GM12878 (cell line): Measurements from ENCODE around the gene PRKN. TPM values are rescaled to one million over a fixed set of nuclear protein-coding genes. Genes with fewer than 3 reads are reported as not detected.

Source experiments
- ATAC-seq: fragments of 200-7000 bp; cut with Tn5 transposase; 3 replicates; pipeline ENCODE4 v1.9.1; 2020; ENCODE audit warnings: mild to moderate bottlenecking, moderate library complexity
- BruUV-seq: library from RNA; stranded (reverse); fragments of 400-500 nt; replicated peaks from 2 replicates; lab custom pipeline; 2021; lab: Mats Ljungman, UMichigan
- CTCF ChIA-PET: fragments of 300-600 bp; sonication (Branson Sonifier 250); formaldehyde crosslinking; extraction: SDS; loops from one replicate; lab custom pipeline; 2021; ENCODE audit warnings: inconsistent platforms; lab: Yijun Ruan, JAX
- POLR2A ChIA-PET: fragments of 350-600 bp; formaldehyde crosslinking; extraction: SDS; loops from one replicate; lab custom pipeline; 2021; ENCODE audit warnings: inconsistent platforms; lab: Charles Lee
- RAD21 ChIA-PET: fragments of 300-600 bp; sonication (Branson Sonifier 250); formaldehyde crosslinking; loops from one replicate; lab custom pipeline; 2023; ENCODE audit warnings: antibody characterized with exemption; ENCODE audit not compliant: unreplicated experiment; lab: Charles Lee
- SMC1A ChIA-PET: fragments of 300-600 bp; sonication (Branson Sonifier 250); formaldehyde crosslinking; loops from one replicate; lab custom pipeline; 2023; ENCODE audit not compliant: unreplicated experiment, uncharacterized antibody; lab: Charles Lee
- DNase-seq: peaks from one replicate; pipeline ENCODE4 v3.0.0-alpha.2; 2011; ENCODE audit warnings: low read depth, low spot score
- FAIRE-seq: peaks from 3 replicates; lab custom pipeline; 2011; peaks lifted over from hg19 to GRCh38; lab: Jason Lieb, UNC
- H2AFZ ChIP-seq: 2 replicates; pipeline ENCODE4 v1.6.0; 2011; ENCODE audit warnings: low read depth, low read length, control low read depth; ENCODE audit not compliant: control insufficient read depth
- H3K27ac ChIP-seq: 2 replicates; pipeline ENCODE4 v1.5.1; 2011; ENCODE audit warnings: control low read depth; ENCODE audit not compliant: control insufficient read depth, insufficient read depth
- H3K27me3 ChIP-seq, 2 experiments: replicated peaks in 1 of 2; 2 replicates each; pipeline versions ENCODE4 v1.6.0 to v1.6.1; 2011; ENCODE audit warnings: low read length in 1 of 2; ENCODE audit not compliant: control insufficient read depth in 2 of 2, insufficient read depth in 2 of 2
- H3K36me3 ChIP-seq, 2 experiments: 2 replicates each; pipeline ENCODE4 v1.5.1; 2011; ENCODE audit warnings: low read length in 1 of 2; ENCODE audit not compliant: control insufficient read depth in 2 of 2, insufficient read depth in 2 of 2
- H3K4me1 ChIP-seq: 2 replicates; pipeline ENCODE4 v1.6.1; 2011; ENCODE audit warnings: mild to moderate bottlenecking, low read length, moderate library complexity, mixed read lengths; ENCODE audit not compliant: control insufficient read depth, insufficient read depth
- H3K4me2 ChIP-seq: 2 replicates; pipeline ENCODE4 v1.6.0; 2011; ENCODE audit warnings: control low read depth; ENCODE audit not compliant: control insufficient read depth, insufficient read depth
- H3K4me3 ChIP-seq: fragments of 200-600 bp; sonication (generic); 2 replicates; pipeline ENCODE4 v1.5.1; 2016
- H3K79me2 ChIP-seq: 2 replicates; pipeline ENCODE4 v1.6.0; 2011; ENCODE audit warnings: low read length; ENCODE audit not compliant: control insufficient read depth, insufficient read depth
- H3K9ac ChIP-seq: 2 replicates; pipeline ENCODE4 v1.8.0; 2011; ENCODE audit warnings: low read length, control low read depth, mixed read lengths; ENCODE audit not compliant: control insufficient read depth, insufficient read depth
- H3K9me3 ChIP-seq: replicated peaks from 3 replicates; pipeline ENCODE4 v1.5.1; 2011; ENCODE audit warnings: mild to moderate bottlenecking, low read length; ENCODE audit not compliant: control insufficient read depth, insufficient read depth
- H4K20me1 ChIP-seq: 2 replicates; pipeline ENCODE4 v1.6.0; 2011; ENCODE audit not compliant: control insufficient read depth, insufficient read depth
- ATF2 ChIP-seq: IDR thresholded peaks from 2 replicates; pipeline ENCODE4 v1.6.1; 2012; ENCODE audit warnings: low read length, inconsistent platforms
- CEBPB ChIP-seq, 2 experiments: fragments of 150-350 bp in 1 of 2; IDR thresholded peaks; 2 replicates each; pipeline ENCODE4 v1.6.1; 2012 to 2014; ENCODE audit warnings: low read depth in 2 of 2, low read length in 2 of 2, borderline replicate concordance in 1 of 2, inconsistent platforms in 1 of 2
- ELK1 ChIP-seq: IDR thresholded peaks from 2 replicates; pipeline ENCODE4 v1.6.1; 2012; ENCODE audit warnings: low read depth, low read length, improper control_type of control experiment
- FOXK2 ChIP-seq: fragments of 450-650 bp; IDR thresholded peaks from 2 replicates; pipeline ENCODE4 v1.6.1; 2017; ENCODE audit warnings: mild to moderate bottlenecking, moderate library complexity
- MTA3 ChIP-seq: IDR thresholded peaks from 2 replicates; pipeline ENCODE4 v1.6.1; 2012; ENCODE audit warnings: low read length, inconsistent platforms, borderline replicate concordance
- NBN ChIP-seq: fragments of 450-650 bp; IDR thresholded peaks from 2 replicates; pipeline ENCODE4 v1.6.1; 2016
- NR2F1 ChIP-seq: fragments of 450-650 bp; conservative IDR thresholded peaks from 2 replicates; pipeline ENCODE4 v1.6.1; 2017; ENCODE audit warnings: mild to moderate bottlenecking
- NRF1 ChIP-seq: conservative IDR thresholded peaks from 2 replicates; pipeline ENCODE4 v1.6.1; 2011; ENCODE audit warnings: mild to moderate bottlenecking, low read depth, low read length, improper control_type of control experiment
- SP1 ChIP-seq: IDR thresholded peaks from one replicate; pipeline ENCODE4 v1.6.1; 2011; ENCODE audit warnings: low read depth, low read length
- SREBF1 ChIP-seq: IDR thresholded peaks from 2 replicates; pipeline ENCODE4 v1.6.1; 2012; ENCODE audit warnings: mild to moderate bottlenecking, low read length
- SUZ12 ChIP-seq: fragments of 200-600 bp; sonication (generic); IDR thresholded peaks from one replicate; pipeline ENCODE4 v1.6.1; 2018; ENCODE audit warnings: antibody characterized with exemption, mild to moderate bottlenecking; ENCODE audit not compliant: unreplicated experiment
- ZNF217 ChIP-seq: fragments of 450-650 bp; IDR thresholded peaks from 2 replicates; pipeline ENCODE4 v1.6.1; 2017; ENCODE audit warnings: antibody characterized with exemption, mild to moderate bottlenecking
- ZNF384 ChIP-seq: IDR thresholded peaks from 2 replicates; pipeline ENCODE4 v1.6.1; 2012; ENCODE audit warnings: low read depth, mild to moderate bottlenecking, low read length, improper control_type of control experiment, borderline replicate concordance
- WGBS: methylation state at CpG from one replicate; pipeline ENCODE4 v1.1.6; 2016; ENCODE audit warnings: low lambda C conversion rate; ENCODE audit not compliant: insufficient replicate concordance, insufficient coverage; ENCODE audit errors: missing lambda C conversion rate; 5-methylcytosine and 5-hydroxymethylcytosine counted together
- in situ Hi-C: fragments of 300-500 bp; cut with MboI; formaldehyde crosslinking; loops from 9 replicates; pipeline ENCODE4 v1.14.3; 2018; ENCODE audit warnings: mixed read lengths
- intact Hi-C: fragments of 100-400 bp; cut with micrococcal nuclease; formaldehyde crosslinking; loops from one replicate; pipeline ENCODE4 v1.14.2; 2022; ENCODE audit not compliant: unreplicated experiment
- polyA plus RNA-seq, 11 experiments: library from polyadenylated mRNA; depleted of rRNA in 4 of 11; unstranded in 6 of 11; stranded (reverse) in 5 of 11; fragments of >200 nt; fragmentation: Nextera tagmentation in 4 of 11; fragmentation: Illumina TruSeq in 1 of 11; extraction: Ambion mirVana in 4 of 11; extraction: Trizol in 1 of 11; gene quantifications; 1 replicate in 1 of 11; 2 replicates in 10 of 11; pipeline versions ENCODE4 v1.2.1 to v1.2.3, GENCODE V29; 2011 to 2016; ENCODE audit warnings: inconsistent platforms in 2 of 11, missing spikeins in 2 of 11, low read depth in 1 of 11
- total RNA-seq, 4 experiments: library from RNA; depleted of rRNA in 3 of 4; stranded (reverse); fragments of >200 nt in 3 of 4; fragmentation: Illumina TruSeq in 1 of 4; extraction: Trizol in 1 of 4; gene quantifications; 2 replicates each; pipeline versions ENCODE4 v1.2.1 to v1.2.3, GENCODE V29; 2013 to 2021
- TF ChIP-seq, protein P1 (sequence below): fragments of 450-650 bp; formaldehyde crosslinking; IDR thresholded peaks from 2 replicates; pipeline ENCODE4 v1.4.0; 2022; ENCODE audit warnings: mild to moderate bottlenecking, moderate library complexity
- TF ChIP-seq, protein P2 (sequence below): fragments of 450-650 bp; IDR thresholded peaks from 2 replicates; pipeline ENCODE4 v1.6.1; 2017; ENCODE audit warnings: mild to moderate bottlenecking, moderate library complexity

Gene PRKN
- total and polyA plus RNA-seq, 10 of the 15 experiments (the other 5 are each of a cell fraction or from before 2014, with no cell fraction given): 0.06 to 0.09 TPM; not detected in 8

- TF ChIP-seq SREBF1: no peak
- TF ChIP-seq, protein P1, sequence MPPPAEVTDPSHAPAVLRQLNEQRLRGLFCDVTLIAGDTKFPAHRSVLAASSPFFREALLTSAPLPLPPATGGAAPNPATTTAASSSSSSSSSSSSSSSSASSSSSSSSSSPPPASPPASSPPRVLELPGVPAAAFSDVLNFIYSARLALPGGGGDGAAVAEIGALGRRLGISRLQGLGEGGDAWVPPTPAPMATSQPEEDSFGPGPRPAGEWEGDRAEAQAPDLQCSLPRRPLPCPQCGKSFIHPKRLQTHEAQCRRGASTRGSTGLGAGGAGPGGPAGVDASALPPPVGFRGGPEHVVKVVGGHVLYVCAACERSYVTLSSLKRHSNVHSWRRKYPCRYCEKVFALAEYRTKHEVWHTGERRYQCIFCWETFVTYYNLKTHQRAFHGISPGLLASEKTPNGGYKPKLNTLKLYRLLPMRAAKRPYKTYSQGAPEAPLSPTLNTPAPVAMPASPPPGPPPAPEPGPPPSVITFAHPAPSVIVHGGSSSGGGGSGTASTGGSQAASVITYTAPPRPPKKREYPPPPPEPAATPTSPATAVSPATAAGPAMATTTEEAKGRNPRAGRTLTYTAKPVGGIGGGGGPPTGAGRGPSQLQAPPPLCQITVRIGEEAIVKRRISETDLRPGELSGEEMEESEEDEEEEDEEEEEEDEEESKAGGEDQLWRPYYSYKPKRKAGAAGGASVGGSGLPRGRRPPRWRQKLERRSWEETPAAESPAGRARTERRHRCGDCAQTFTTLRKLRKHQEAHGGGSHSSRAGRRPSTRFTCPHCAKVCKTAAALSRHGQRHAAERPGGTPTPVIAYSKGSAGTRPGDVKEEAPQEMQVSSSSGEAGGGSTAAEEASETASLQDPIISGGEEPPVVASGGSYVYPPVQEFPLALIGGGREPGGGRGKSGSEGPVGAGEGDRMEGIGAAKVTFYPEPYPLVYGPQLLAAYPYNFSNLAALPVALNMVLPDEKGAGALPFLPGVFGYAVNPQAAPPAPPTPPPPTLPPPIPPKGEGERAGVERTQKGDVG (CRISPR knock-in tag): no peak
Observed at GRCh38 chr6:161721511-161721910, 1006.1 kb downstream of the PRKN start (continued).

DNA sequence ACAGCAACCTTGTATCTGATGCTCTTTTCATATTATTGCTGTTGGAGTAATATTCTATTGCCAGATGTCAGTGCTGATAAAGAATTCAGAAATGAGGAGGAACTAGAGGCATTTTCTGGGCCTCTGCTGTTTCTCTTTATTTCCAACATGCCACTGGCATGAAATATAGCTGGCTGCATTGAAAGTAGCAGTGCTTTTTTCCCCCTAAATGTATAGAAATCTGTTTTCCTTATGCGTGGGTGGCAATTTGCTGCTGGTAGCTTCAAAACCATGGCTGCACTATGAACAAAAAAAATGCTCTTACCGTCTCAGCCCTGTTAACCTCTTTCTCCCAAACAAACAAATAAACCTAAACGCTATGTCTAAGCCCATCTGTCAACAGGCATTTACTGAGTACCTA, 1011.4 kb downstream of the PRKN start:
- no peaks in the 10 kb centered on the region for H3K36me3 ChIP-seq
- no TSS peak for BruUV-seq
- no peaks in the 10 kb centered on the region for H3K79me2 ChIP-seq
- H3K27ac ChIP-seq: no peak overlapping the region
- no peak overlapping the region for H3K9ac ChIP-seq
- no peak overlapping the region for H3K4me3 ChIP-seq
- no peaks in the 10 kb centered on the region; a peak in 1 of 4 replicates for H3K27me3 ChIP-seq
- no peaks in the 10 kb centered on the region for H4K20me1 ChIP-seq
- H3K9me3 ChIP-seq: no peaks in the 10 kb centered on the region
- no peaks in the 10 kb centered on the region for H3K4me1 ChIP-seq
- no peak overlapping the region for H3K4me2 ChIP-seq
- RAD21 ChIA-PET: no interaction called here
- SMC1A ChIA-PET: no interaction called here
- ATAC-seq (no peak), DNase-seq (no peak), FAIRE-seq (no peak)
- in situ Hi-C loops: no loop called here
- CTCF ChIA-PET: no interaction called here
- POLR2A ChIA-PET: no interaction called here
- H2AFZ ChIP-seq: no peak overlapping the region
- intact Hi-C loops: no loop called here
- WGBS: 22% methylated on average over 3 of the region's 3 CpGs
- TF ChIP-seq, protein P2, sequence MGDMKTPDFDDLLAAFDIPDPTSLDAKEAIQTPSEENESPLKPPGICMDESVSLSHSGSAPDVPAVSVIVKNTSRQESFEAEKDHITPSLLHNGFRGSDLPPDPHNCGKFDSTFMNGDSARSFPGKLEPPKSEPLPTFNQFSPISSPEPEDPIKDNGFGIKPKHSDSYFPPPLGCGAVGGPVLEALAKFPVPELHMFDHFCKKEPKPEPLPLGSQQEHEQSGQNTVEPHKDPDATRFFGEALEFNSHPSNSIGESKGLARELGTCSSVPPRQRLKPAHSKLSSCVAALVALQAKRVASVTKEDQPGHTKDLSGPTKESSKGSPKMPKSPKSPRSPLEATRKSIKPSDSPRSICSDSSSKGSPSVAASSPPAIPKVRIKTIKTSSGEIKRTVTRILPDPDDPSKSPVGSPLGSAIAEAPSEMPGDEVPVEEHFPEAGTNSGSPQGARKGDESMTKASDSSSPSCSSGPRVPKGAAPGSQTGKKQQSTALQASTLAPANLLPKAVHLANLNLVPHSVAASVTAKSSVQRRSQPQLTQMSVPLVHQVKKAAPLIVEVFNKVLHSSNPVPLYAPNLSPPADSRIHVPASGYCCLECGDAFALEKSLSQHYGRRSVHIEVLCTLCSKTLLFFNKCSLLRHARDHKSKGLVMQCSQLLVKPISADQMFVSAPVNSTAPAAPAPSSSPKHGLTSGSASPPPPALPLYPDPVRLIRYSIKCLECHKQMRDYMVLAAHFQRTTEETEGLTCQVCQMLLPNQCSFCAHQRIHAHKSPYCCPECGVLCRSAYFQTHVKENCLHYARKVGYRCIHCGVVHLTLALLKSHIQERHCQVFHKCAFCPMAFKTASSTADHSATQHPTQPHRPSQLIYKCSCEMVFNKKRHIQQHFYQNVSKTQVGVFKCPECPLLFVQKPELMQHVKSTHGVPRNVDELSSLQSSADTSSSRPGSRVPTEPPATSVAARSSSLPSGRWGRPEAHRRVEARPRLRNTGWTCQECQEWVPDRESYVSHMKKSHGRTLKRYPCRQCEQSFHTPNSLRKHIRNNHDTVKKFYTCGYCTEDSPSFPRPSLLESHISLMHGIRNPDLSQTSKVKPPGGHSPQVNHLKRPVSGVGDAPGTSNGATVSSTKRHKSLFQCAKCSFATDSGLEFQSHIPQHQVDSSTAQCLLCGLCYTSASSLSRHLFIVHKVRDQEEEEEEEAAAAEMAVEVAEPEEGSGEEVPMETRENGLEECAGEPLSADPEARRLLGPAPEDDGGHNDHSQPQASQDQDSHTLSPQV: no peak
- TF ChIP-seq NRF1 (no peak), ZNF384 (no peak), FOXK2 (no peak), ELK1 (no peak), ZNF217 (no peak), CEBPB (IDR thresholded peaks at IDR 0.05; ENCODE audit: borderline replicate concordance in 1 of 2, low read depth in 2 of 2, low read length in 2 of 2) (no peak), ATF2 (no peak), NR2F1 (no peak), MTA3 (no peak), SUZ12 (no peak), SP1 (no peak), NBN (no peak)
